HepG2 (cell line): ENCODE measurements around the gene CBLB. TPM values are rescaled to one million over a fixed set of nuclear protein-coding genes. Genes with fewer than 3 reads are reported as not detected.

Experiments used
- ATAC-seq: fragments of 200-7000 bp; cut with Tn5 transposase; 3 replicates; pipeline ENCODE4 v1.9.1; 2020; ENCODE audit warnings: mild to moderate bottlenecking, moderate library complexity
- BruUV-seq: library from RNA; stranded (reverse); fragments of 400-500 nt; replicated peaks from 2 replicates; lab custom pipeline; 2021; lab: Mats Ljungman, UMichigan
- CTCF ChIA-PET: fragments of 300-600 bp; formaldehyde crosslinking; extraction: SDS; loops from one replicate; lab custom pipeline; 2021; ENCODE audit warnings: low total read pairs, inconsistent platforms, low intra/inter-chr PET ratio; lab: Yijun Ruan, JAX
- POLR2A ChIA-PET: fragments of 350-600 bp; sonication (Branson Sonifier 250); formaldehyde crosslinking; loops from one replicate; lab custom pipeline; 2020; ENCODE audit warnings: antibody characterized with exemption, inconsistent platforms; lab: Yijun Ruan, JAX
- DNase-seq: peaks from one replicate; pipeline ENCODE4 v3.0.0-alpha.2; 2015; ENCODE audit warnings: low spot score
- FAIRE-seq: peaks from 3 replicates; lab custom pipeline; 2011; peaks lifted over from hg19 to GRCh38; lab: Jason Lieb, UNC
- H2AFZ ChIP-seq: one replicate; pipeline ENCODE4 v1.6.1; 2011; ENCODE audit warnings: low read length, inconsistent platforms
- H3K27ac ChIP-seq: fragments of 300-600 bp; 3 replicates; pipeline ENCODE4 v1.8.0; 2011; ENCODE audit warnings: mixed run types, mild to moderate bottlenecking, mixed read lengths, low read length, inconsistent platforms; ENCODE audit not compliant: insufficient read depth; ENCODE audit errors: extremely low read length
- H3K27me3 ChIP-seq, 2 experiments: fragments of 200-600 bp in 1 of 2; 2 replicates in 1 of 2; 3 replicates in 1 of 2; pipeline versions ENCODE4 v1.6.0 to v1.8.0; 2011; ENCODE audit warnings: low read length in 2 of 2, mild to moderate bottlenecking in 2 of 2, moderate library complexity in 2 of 2, inconsistent platforms in 1 of 2; ENCODE audit not compliant: insufficient read depth in 2 of 2, control insufficient read depth in 1 of 2
- H3K36me3 ChIP-seq, 2 experiments: fragments of 200-600 bp in 1 of 2; replicated peaks in 1 of 2; 2 replicates in 1 of 2; 3 replicates in 1 of 2; pipeline versions ENCODE4 v1.5.1 to v1.8.0; 2011; ENCODE audit warnings: low read length in 2 of 2, inconsistent platforms in 1 of 2; ENCODE audit not compliant: insufficient read depth in 2 of 2, control insufficient read depth in 1 of 2
- H3K4me1 ChIP-seq: 2 replicates; pipeline ENCODE4 v1.5.1; 2012; ENCODE audit warnings: low read length, inconsistent platforms; ENCODE audit not compliant: insufficient read depth
- H3K4me2 ChIP-seq: 2 replicates; pipeline ENCODE4 v1.6.0; 2011; ENCODE audit warnings: low read depth, low read length, inconsistent platforms
- H3K4me3 ChIP-seq, 3 experiments: fragments of 200-600 bp in 1 of 3; sonication (generic), shearing (Covaris generic) in 1 of 3; replicated peaks in 1 of 3; 2 replicates each; pipeline ENCODE4 v1.5.1; 2011 to 2016; ENCODE audit warnings: low read length in 3 of 3, inconsistent platforms in 2 of 3, low read depth in 2 of 3, mild to moderate bottlenecking in 2 of 3, control low read depth in 1 of 3, mixed read lengths in 1 of 3; ENCODE audit not compliant: insufficient read depth in 1 of 3
- H3K79me2 ChIP-seq: one replicate; pipeline ENCODE4 v1.6.1; 2011; ENCODE audit warnings: low read length, inconsistent platforms; ENCODE audit not compliant: insufficient read depth
- H3K9ac ChIP-seq: 2 replicates; pipeline ENCODE4 v1.6.0; 2011; ENCODE audit warnings: mild to moderate bottlenecking, low read depth, low read length, inconsistent platforms; ENCODE audit not compliant: insufficient read depth
- H3K9me3 ChIP-seq: 2 replicates; pipeline ENCODE4 v1.5.1; 2012; ENCODE audit warnings: mild to moderate bottlenecking, low read length
- H4K20me1 ChIP-seq: 2 replicates; pipeline ENCODE4 v1.6.0; 2011; ENCODE audit warnings: inconsistent platforms, mild to moderate bottlenecking, low read length, moderate library complexity; ENCODE audit not compliant: insufficient read depth
- EZH2 ChIP-seq: conservative IDR thresholded peaks from 2 replicates; pipeline ENCODE4 v1.6.1; 2012; ENCODE audit warnings: mild to moderate bottlenecking, low read depth, low read length, moderate library complexity
- RAD51 ChIP-seq: fragments of 450-650 bp; IDR thresholded peaks from 2 replicates; pipeline ENCODE4 v1.6.1; 2016; ENCODE audit warnings: borderline replicate concordance
- SIN3A ChIP-seq: IDR thresholded peaks from 2 replicates; pipeline ENCODE4 v1.6.1; 2011; ENCODE audit warnings: low read depth, mild to moderate bottlenecking, control low read depth, low read length, borderline replicate concordance
- ZNF367 ChIP-seq: sonication (generic); formaldehyde crosslinking; IDR thresholded peaks from 2 replicates; pipeline ENCODE4 v1.4.0; 2020; ENCODE audit warnings: missing genetic modification reagents, borderline replicate concordance
- ZNF432 ChIP-seq: sonication (generic); formaldehyde crosslinking; IDR thresholded peaks from 2 replicates; pipeline ENCODE4 v1.5.0; 2020; ENCODE audit warnings: missing genetic modification reagents, mild to moderate bottlenecking, borderline replicate concordance
- ZNF484 ChIP-seq: sonication (generic); formaldehyde crosslinking; IDR thresholded peaks from 2 replicates; pipeline ENCODE4 v1.5.1; 2020; ENCODE audit warnings: mild to moderate bottlenecking, low read depth, missing genetic modification reagents, borderline replicate concordance
- ZNF550 ChIP-seq: sonication (generic); formaldehyde crosslinking; IDR thresholded peaks from 2 replicates; pipeline ENCODE4 v1.4.0; 2020; ENCODE audit warnings: mild to moderate bottlenecking, missing genetic modification reagents, borderline replicate concordance
- ZNF720 ChIP-seq: sonication (generic); formaldehyde crosslinking; IDR thresholded peaks from 2 replicates; pipeline ENCODE4 v1.4.0; 2020; ENCODE audit warnings: missing genetic modification reagents
- ZNF761 ChIP-seq: sonication (generic); formaldehyde crosslinking; conservative IDR thresholded peaks from 2 replicates; pipeline ENCODE4 v1.4.0; 2020; ENCODE audit warnings: mild to moderate bottlenecking, missing genetic modification reagents
- ZNF766 ChIP-seq: sonication (generic); formaldehyde crosslinking; IDR thresholded peaks from 2 replicates; pipeline ENCODE4 v1.5.0; 2020; ENCODE audit warnings: missing genetic modification reagents, borderline replicate concordance
- ZSCAN31 ChIP-seq: sonication (generic); formaldehyde crosslinking; IDR thresholded peaks from 2 replicates; pipeline ENCODE4 v1.5.0; 2020; ENCODE audit warnings: low read depth, mild to moderate bottlenecking, missing genetic modification reagents
- WGBS: methylation state at CpG from one replicate; pipeline ENCODE4 v1.1.6; 2017; ENCODE audit warnings: low lambda C conversion rate; 5-methylcytosine and 5-hydroxymethylcytosine counted together
- in situ Hi-C: cut with HindIII; loops from 2 replicates; pipeline ENCODE4 v1.10.0; 2017; ENCODE audit warnings: low pct_unique_long_range_greater_than_20kb; ENCODE audit not compliant: extremely low pct_ligation_motif_present
- intact Hi-C: fragments of 100-400 bp; cut with micrococcal nuclease; formaldehyde crosslinking; loops from one replicate; pipeline ENCODE4 v1.10.0; 2022; ENCODE audit not compliant: unreplicated experiment
- polyA plus RNA-seq, 8 experiments: library from polyadenylated mRNA; depleted of rRNA in 3 of 8; stranded (reverse) in 7 of 8; unstranded in 1 of 8; fragments of >200 nt; fragmentation: Illumina TruSeq in 4 of 8; extraction: Trizol in 4 of 8; gene quantifications; 2 replicates each; pipeline versions ENCODE4 v1.2.1 to v1.2.3, GENCODE V29; 2011 to 2016; ENCODE audit warnings: low read depth in 4 of 8, missing spikeins in 1 of 8, mixed read lengths in 1 of 8; ENCODE audit not compliant: insufficient read depth in 1 of 8
- total RNA-seq, 5 experiments: library from RNA; depleted of rRNA; stranded (reverse); fragments of >200 nt; fragmentation: Illumina TruSeq; extraction: Trizol; gene quantifications; 2 replicates each; pipeline ENCODE4 v1.2.3, GENCODE V29; 2016; ENCODE audit warnings: low read depth in 1 of 5
- TF ChIP-seq, protein P1 (sequence below): IDR thresholded peaks from 2 replicates; pipeline ENCODE4 v1.6.1; 2016; ENCODE audit warnings: missing biosample characterization, missing genetic modification reagents, low read depth
- TF ChIP-seq, protein P2 (sequence below): sonication (generic); formaldehyde crosslinking; IDR thresholded peaks from 2 replicates; pipeline ENCODE4 v1.4.0; 2020; ENCODE audit warnings: mild to moderate bottlenecking, missing genetic modification reagents, borderline replicate concordance
- TF ChIP-seq, protein P3 (sequence below): sonication (generic); formaldehyde crosslinking; IDR thresholded peaks from 2 replicates; pipeline ENCODE4 v1.4.0; 2020; ENCODE audit warnings: missing genetic modification reagents

CBLB gene
- total and polyA plus RNA-seq, 2 of the 13 experiments (the other 11 are each of a cell fraction or from before 2014, with no cell fraction given) = 9.8 to 16.4 TPM

DNA sequence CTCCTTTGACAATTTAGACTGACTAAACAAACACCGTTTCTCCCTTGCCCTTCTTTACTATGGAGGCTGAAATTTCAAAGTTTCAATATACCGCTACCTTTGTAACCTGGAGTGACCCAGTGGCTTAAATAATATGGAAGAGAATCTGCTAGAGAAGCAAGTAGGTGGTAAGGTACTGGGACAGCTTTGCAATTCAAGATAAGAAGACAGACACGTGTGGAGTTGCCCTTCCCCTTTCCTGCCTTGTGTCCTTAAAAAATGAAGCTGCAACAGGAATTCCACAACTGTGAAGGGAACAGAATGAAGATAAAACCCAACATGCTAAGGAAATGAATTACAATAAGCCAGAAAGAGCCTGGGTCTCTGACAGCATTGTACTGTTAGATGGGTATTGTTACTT lies 26.4 kb downstream of the CBLB start (continued):
- TF ChIP-seq, protein P1, sequence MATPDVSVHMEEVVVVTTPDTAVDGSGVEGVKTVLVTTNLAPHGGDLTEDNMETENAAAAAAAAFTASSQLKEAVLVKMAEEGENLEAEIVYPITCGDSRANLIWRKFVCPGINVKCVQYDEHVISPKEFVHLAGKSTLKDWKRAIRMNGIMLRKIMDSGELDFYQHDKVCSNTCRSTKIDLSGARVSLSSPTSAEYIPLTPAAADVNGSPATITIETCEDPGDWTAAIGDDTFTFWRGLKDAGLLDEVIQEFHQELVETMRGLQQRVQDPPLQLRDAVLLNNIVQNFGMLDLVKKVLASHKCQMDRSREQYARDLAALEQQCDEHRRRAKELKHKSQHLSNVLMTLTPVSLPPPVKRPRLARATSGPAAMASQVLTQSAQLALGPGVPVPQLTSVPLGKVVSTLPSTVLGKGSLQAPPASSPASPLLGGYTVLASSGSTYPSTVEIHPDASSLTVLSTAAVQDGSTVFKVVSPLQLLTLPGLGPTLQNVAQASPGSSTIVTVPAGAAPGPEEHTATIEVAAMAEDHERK (CRISPR knock-in tag) = no peak

DNA sequence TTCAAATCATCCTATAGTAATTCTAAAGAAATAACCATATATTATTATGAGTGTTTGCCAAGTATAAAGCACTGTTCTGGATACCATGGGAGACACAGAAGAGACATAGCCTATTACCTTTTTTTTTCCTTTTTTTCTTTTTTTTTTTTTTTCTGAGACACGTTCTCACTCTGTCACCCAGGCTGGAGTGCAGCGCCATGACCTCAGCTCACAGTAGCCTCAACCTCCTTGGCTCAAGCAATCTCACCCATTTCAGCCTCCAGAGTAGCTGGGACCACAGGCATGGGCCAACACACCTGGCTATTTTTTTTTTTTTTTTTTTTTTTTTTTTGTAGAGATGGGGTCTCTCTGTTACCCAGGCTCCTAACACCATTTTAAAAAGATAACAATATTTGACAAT lies 30.9 kb downstream of the CBLB start:
- Histone ChIP-seq H3K9me3 (no peaks in the 10 kb centered on the region), H3K4me2 (no peak overlapping the region), H3K4me3 (no peak overlapping the region), H3K79me2 (no peaks in the 10 kb centered on the region), H4K20me1 (peaks cover 6% of the 10 kb centered on the region; the same call in 1 of the 2 replicates), H2AFZ (no peak overlapping the region), H3K4me1 (peaks cover 11% of the 10 kb centered on the region), H3K9ac (no peak overlapping the region), H3K36me3 (peaks cover 0 to 2% of the 10 kb centered on the region in 2 experiments; a peak in 1 of 5 replicates), H3K27me3 (no peaks in the 10 kb centered on the region), H3K27ac (no peak overlapping the region)
- no peak for ATAC-seq
- TF ChIP-seq ZNF761 (CRISPR knock-in tag) (no peak), ZNF720 (CRISPR knock-in tag) (no peak), ZNF432 (CRISPR knock-in tag) (no peak), ZNF550 (CRISPR knock-in tag) (no peak), ZNF367 (CRISPR knock-in tag) (no peak), ZSCAN31 (no peak), SIN3A (no peak), EZH2 (no peak), ZNF766 (CRISPR knock-in tag) (no peak), RAD51 (no peak), ZNF484 (CRISPR knock-in tag) (no peak)
- TF ChIP-seq, protein P2, sequence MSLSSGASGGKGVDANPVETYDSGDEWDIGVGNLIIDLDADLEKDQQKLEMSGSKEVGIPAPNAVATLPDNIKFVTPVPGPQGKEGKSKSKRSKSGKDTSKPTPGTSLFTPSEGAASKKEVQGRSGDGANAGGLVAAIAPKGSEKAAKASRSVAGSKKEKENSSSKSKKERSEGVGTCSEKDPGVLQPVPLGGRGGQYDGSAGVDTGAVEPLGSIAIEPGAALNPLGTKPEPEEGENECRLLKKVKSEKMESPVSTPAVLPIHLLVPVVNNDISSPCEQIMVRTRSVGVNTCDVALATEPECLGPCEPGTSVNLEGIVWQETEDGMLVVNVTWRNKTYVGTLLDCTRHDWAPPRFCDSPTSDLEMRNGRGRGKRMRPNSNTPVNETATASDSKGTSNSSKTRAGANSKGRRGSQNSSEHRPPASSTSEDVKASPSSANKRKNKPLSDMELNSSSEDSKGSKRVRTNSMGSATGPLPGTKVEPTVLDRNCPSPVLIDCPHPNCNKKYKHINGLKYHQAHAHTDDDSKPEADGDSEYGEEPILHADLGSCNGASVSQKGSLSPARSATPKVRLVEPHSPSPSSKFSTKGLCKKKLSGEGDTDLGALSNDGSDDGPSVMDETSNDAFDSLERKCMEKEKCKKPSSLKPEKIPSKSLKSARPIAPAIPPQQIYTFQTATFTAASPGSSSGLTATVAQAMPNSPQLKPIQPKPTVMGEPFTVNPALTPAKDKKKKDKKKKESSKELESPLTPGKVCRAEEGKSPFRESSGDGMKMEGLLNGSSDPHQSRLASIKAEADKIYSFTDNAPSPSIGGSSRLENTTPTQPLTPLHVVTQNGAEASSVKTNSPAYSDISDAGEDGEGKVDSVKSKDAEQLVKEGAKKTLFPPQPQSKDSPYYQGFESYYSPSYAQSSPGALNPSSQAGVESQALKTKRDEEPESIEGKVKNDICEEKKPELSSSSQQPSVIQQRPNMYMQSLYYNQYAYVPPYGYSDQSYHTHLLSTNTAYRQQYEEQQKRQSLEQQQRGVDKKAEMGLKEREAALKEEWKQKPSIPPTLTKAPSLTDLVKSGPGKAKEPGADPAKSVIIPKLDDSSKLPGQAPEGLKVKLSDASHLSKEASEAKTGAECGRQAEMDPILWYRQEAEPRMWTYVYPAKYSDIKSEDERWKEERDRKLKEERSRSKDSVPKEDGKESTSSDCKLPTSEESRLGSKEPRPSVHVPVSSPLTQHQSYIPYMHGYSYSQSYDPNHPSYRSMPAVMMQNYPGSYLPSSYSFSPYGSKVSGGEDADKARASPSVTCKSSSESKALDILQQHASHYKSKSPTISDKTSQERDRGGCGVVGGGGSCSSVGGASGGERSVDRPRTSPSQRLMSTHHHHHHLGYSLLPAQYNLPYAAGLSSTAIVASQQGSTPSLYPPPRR (CRISPR knock-in tag) = no peak
- TF ChIP-seq, protein P3, sequence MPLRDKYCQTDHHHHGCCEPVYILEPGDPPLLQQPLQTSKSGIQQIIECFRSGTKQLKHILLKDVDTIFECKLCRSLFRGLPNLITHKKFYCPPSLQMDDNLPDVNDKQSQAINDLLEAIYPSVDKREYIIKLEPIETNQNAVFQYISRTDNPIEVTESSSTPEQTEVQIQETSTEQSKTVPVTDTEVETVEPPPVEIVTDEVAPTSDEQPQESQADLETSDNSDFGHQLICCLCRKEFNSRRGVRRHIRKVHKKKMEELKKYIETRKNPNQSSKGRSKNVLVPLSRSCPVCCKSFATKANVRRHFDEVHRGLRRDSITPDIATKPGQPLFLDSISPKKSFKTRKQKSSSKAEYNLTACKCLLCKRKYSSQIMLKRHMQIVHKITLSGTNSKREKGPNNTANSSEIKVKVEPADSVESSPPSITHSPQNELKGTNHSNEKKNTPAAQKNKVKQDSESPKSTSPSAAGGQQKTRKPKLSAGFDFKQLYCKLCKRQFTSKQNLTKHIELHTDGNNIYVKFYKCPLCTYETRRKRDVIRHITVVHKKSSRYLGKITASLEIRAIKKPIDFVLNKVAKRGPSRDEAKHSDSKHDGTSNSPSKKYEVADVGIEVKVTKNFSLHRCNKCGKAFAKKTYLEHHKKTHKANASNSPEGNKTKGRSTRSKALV = no peak
- ChIA-PET POLR2A (interaction anchor here (0.6 to 0.8 kb wide), 2 partner anchors 31 to 468 kb away, joined by 3 read pairs; partner anchors contain the start of gene CBLB), CTCF (no interaction called here)
- in situ Hi-C loops (no loop called here), intact Hi-C loops (no loop called here)
- no TSS peak for BruUV-seq
- DNase-seq = no peak
- WGBS = 96% methylated on average over 2 of the region's 2 CpGs
- FAIRE-seq = no peak
